Measurements from ENCODE around the gene FHIT.

DNA sequence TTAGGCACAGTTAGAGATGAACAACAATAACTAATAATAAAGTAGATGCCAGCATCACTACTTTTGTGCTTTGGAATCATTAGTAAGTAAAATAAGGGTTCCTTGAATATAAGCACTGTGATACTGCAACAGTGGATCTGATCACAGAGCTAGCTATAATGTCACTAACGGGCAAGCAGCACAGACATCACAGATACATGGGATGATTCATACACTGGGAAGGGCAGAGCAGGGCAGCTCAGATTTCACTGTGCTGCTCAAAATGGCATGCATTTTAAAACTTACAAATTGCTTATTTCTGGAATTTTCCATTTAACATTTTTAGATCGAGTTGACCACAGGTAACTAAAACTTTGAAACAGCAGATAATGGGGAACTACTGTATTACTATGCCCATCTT, 476.6 kb downstream of the FHIT start:
- TF ChIP-seq, protein P1, sequence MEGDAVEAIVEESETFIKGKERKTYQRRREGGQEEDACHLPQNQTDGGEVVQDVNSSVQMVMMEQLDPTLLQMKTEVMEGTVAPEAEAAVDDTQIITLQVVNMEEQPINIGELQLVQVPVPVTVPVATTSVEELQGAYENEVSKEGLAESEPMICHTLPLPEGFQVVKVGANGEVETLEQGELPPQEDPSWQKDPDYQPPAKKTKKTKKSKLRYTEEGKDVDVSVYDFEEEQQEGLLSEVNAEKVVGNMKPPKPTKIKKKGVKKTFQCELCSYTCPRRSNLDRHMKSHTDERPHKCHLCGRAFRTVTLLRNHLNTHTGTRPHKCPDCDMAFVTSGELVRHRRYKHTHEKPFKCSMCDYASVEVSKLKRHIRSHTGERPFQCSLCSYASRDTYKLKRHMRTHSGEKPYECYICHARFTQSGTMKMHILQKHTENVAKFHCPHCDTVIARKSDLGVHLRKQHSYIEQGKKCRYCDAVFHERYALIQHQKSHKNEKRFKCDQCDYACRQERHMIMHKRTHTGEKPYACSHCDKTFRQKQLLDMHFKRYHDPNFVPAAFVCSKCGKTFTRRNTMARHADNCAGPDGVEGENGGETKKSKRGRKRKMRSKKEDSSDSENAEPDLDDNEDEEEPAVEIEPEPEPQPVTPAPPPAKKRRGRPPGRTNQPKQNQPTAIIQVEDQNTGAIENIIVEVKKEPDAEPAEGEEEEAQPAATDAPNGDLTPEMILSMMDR (IDR thresholded peaks at IDR 0.05) = no peak
- no peak for TF ChIP-seq EZH2 (IDR thresholded peaks at IDR 0.05)
- TF ChIP-seq EZH2phosphoT487 (IDR thresholded peaks at IDR 0.05) = no peak

All from neural progenitor cell (in vitro differentiated cells).